GM12874 (cell line): ENCODE results near the gene CREB3L4.

Experiments used
- TF ChIP-seq, protein P1 (sequence below): IDR thresholded peaks from 2 replicates; pipeline ENCODE4 v1.5.1; 2011; ENCODE audit warnings: low read depth, mild to moderate bottlenecking, control low read depth, low read length, moderate library complexity; ENCODE audit not compliant: insufficient read depth

CREB3L4 gene

DNA sequence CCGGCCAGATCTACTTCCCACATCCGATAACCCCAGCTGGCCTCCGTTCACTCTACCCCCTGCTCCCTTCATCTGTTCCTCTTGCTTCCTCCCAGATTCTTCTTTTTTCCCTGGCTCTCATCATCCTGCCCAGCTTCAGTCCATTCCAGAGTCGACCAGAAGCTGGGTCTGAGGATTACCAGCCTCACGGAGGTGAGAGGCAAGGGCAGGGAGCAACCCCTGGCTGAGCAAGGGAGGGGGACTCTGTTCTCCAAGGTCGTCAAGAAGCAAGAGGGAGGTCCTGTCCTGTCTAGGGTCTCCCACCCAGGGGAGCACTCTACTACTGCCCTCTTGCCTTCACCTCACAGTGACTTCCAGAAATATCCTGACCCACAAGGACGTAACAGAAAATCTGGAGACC, 5.8 kb downstream of the CREB3L4 start:
- TF ChIP-seq, protein P1, sequence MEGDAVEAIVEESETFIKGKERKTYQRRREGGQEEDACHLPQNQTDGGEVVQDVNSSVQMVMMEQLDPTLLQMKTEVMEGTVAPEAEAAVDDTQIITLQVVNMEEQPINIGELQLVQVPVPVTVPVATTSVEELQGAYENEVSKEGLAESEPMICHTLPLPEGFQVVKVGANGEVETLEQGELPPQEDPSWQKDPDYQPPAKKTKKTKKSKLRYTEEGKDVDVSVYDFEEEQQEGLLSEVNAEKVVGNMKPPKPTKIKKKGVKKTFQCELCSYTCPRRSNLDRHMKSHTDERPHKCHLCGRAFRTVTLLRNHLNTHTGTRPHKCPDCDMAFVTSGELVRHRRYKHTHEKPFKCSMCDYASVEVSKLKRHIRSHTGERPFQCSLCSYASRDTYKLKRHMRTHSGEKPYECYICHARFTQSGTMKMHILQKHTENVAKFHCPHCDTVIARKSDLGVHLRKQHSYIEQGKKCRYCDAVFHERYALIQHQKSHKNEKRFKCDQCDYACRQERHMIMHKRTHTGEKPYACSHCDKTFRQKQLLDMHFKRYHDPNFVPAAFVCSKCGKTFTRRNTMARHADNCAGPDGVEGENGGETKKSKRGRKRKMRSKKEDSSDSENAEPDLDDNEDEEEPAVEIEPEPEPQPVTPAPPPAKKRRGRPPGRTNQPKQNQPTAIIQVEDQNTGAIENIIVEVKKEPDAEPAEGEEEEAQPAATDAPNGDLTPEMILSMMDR, result no peak

GRCh38 chr1:153976819-153977249, 9.1 kb downstream of the CREB3L4 start:
- TF ChIP-seq, protein P1, result no peak

GRCh38 chr1:153977250-153978240, 9.8 kb downstream of the CREB3L4 start, which contains the start of gene JTB:
TSS of gene JTB (minus strand) at chr1:153977674. CDS start at chr1:153977252, 422 bp downstream.
- TF ChIP-seq, protein P1, result no peak

DNA sequence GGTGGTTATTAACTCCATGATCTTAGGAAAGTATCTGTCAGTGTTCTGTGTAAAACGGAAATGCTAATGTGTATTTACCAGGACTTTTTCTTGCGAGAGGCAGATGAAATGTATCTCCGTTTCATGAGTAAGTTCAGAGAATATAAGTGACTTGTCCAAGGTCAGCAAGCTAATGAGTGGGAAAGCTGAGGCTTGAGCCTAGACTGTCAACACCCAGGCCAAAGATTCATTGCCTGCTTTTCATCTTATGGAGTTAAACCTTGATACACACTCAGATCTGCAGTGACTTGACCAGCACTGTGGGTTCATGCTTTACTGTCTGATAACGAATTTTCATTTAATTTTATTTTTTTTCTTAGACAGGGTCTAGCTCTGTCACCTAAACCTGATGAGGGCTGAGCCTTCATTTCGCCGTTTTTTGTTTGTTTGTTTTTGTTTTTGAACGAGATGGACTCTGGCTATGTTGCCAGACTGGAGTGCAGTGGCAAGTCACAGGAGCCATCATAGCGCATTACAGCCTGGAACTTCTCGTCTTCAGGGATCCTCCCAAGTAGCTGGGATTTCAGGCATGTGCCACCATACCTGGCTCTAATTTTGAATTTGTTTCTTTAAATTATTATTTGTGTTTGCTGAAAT, 10.7 kb downstream of the CREB3L4 start:
- TF ChIP-seq, protein P1, result no peak

- TF ChIP-seq, protein P1, result no peak
These were observed 16.6 kb downstream of the CREB3L4 start for GRCh38 chr1:153984123-153984894.

- TF ChIP-seq, protein P1, result no peak
These were observed 17.7 kb downstream of the CREB3L4 start for GRCh38 chr1:153985341-153985912.
